GM12878 (cell line): ENCODE measurements around the gene ADGRL3. TPM values are rescaled to one million over a fixed set of nuclear protein-coding genes. Genes with fewer than 3 reads are reported as not detected.

Experiments used
- ATAC-seq: fragments of 200-7000 bp; cut with Tn5 transposase; 3 replicates; pipeline ENCODE4 v1.9.1; 2020; ENCODE audit warnings: mild to moderate bottlenecking, moderate library complexity
- BruUV-seq: library from RNA; stranded (reverse); fragments of 400-500 nt; replicated peaks from 2 replicates; lab custom pipeline; 2021; lab: Mats Ljungman, UMichigan
- CTCF ChIA-PET: fragments of 300-600 bp; sonication (Branson Sonifier 250); formaldehyde crosslinking; extraction: SDS; loops from one replicate; lab custom pipeline; 2021; ENCODE audit warnings: inconsistent platforms; lab: Yijun Ruan, JAX
- POLR2A ChIA-PET: fragments of 350-600 bp; formaldehyde crosslinking; extraction: SDS; loops from one replicate; lab custom pipeline; 2021; ENCODE audit warnings: inconsistent platforms; lab: Charles Lee
- RAD21 ChIA-PET: fragments of 300-600 bp; sonication (Branson Sonifier 250); formaldehyde crosslinking; loops from one replicate; lab custom pipeline; 2023; ENCODE audit warnings: antibody characterized with exemption; ENCODE audit not compliant: unreplicated experiment; lab: Charles Lee
- SMC1A ChIA-PET: fragments of 300-600 bp; sonication (Branson Sonifier 250); formaldehyde crosslinking; loops from one replicate; lab custom pipeline; 2023; ENCODE audit not compliant: unreplicated experiment, uncharacterized antibody; lab: Charles Lee
- DNase-seq: peaks from one replicate; pipeline ENCODE4 v3.0.0-alpha.2; 2011; ENCODE audit warnings: low read depth, low spot score
- FAIRE-seq: peaks from 3 replicates; lab custom pipeline; 2011; peaks lifted over from hg19 to GRCh38; lab: Jason Lieb, UNC
- H2AFZ ChIP-seq: 2 replicates; pipeline ENCODE4 v1.6.0; 2011; ENCODE audit warnings: low read depth, low read length, control low read depth; ENCODE audit not compliant: control insufficient read depth
- H3K27ac ChIP-seq: 2 replicates; pipeline ENCODE4 v1.5.1; 2011; ENCODE audit warnings: control low read depth; ENCODE audit not compliant: control insufficient read depth, insufficient read depth
- H3K27me3 ChIP-seq, 2 experiments: replicated peaks in 1 of 2; 2 replicates each; pipeline versions ENCODE4 v1.6.0 to v1.6.1; 2011; ENCODE audit warnings: low read length in 1 of 2; ENCODE audit not compliant: control insufficient read depth in 2 of 2, insufficient read depth in 2 of 2
- H3K36me3 ChIP-seq, 2 experiments: 2 replicates each; pipeline ENCODE4 v1.5.1; 2011; ENCODE audit warnings: low read length in 1 of 2; ENCODE audit not compliant: control insufficient read depth in 2 of 2, insufficient read depth in 2 of 2
- H3K4me1 ChIP-seq: 2 replicates; pipeline ENCODE4 v1.6.1; 2011; ENCODE audit warnings: mild to moderate bottlenecking, low read length, moderate library complexity, mixed read lengths; ENCODE audit not compliant: control insufficient read depth, insufficient read depth
- H3K4me2 ChIP-seq: 2 replicates; pipeline ENCODE4 v1.6.0; 2011; ENCODE audit warnings: control low read depth; ENCODE audit not compliant: control insufficient read depth, insufficient read depth
- H3K4me3 ChIP-seq: fragments of 200-600 bp; sonication (generic); 2 replicates; pipeline ENCODE4 v1.5.1; 2016
- H3K79me2 ChIP-seq: 2 replicates; pipeline ENCODE4 v1.6.0; 2011; ENCODE audit warnings: low read length; ENCODE audit not compliant: control insufficient read depth, insufficient read depth
- H3K9ac ChIP-seq: 2 replicates; pipeline ENCODE4 v1.8.0; 2011; ENCODE audit warnings: low read length, control low read depth, mixed read lengths; ENCODE audit not compliant: control insufficient read depth, insufficient read depth
- H3K9me3 ChIP-seq: replicated peaks from 3 replicates; pipeline ENCODE4 v1.5.1; 2011; ENCODE audit warnings: mild to moderate bottlenecking, low read length; ENCODE audit not compliant: control insufficient read depth, insufficient read depth
- H4K20me1 ChIP-seq: 2 replicates; pipeline ENCODE4 v1.6.0; 2011; ENCODE audit not compliant: control insufficient read depth, insufficient read depth
- BCL3 ChIP-seq: IDR thresholded peaks from 2 replicates; pipeline ENCODE4 v1.6.1; 2011; ENCODE audit warnings: borderline replicate concordance, low read depth, mild to moderate bottlenecking, moderate library complexity, low read length; ENCODE audit not compliant: insufficient read depth, poor library complexity, severe bottlenecking
- BRCA1 ChIP-seq: IDR thresholded peaks from 2 replicates; pipeline ENCODE4 v1.6.1; 2011; ENCODE audit warnings: low read depth, low read length, improper control_type of control experiment
- EGR1 ChIP-seq, 2 experiments: IDR thresholded peaks; 1 replicate in 1 of 2; 2 replicates in 1 of 2; pipeline ENCODE4 v1.6.1; 2011 to 2012; ENCODE audit warnings: low read depth in 2 of 2, low read length in 2 of 2, borderline replicate concordance in 1 of 2, mild to moderate bottlenecking in 1 of 2, moderate library complexity in 1 of 2
- ETV6 ChIP-seq, 2 experiments: fragments of 450-650 bp in 1 of 2; IDR thresholded peaks in 1 of 2; conservative IDR thresholded peaks in 1 of 2; 2 replicates each; pipeline ENCODE4 v1.6.1; 2014; ENCODE audit warnings: antibody characterized with exemption in 1 of 2, borderline replicate concordance in 1 of 2, low read depth in 1 of 2, mild to moderate bottlenecking in 1 of 2, moderate library complexity in 1 of 2
- EZH2 ChIP-seq: IDR thresholded peaks from 2 replicates; pipeline ENCODE4 v1.6.1; 2012; ENCODE audit warnings: low read depth, mild to moderate bottlenecking, control low read depth, inconsistent platforms, low read length, borderline replicate concordance; ENCODE audit not compliant: control insufficient read depth
- GATAD2B ChIP-seq: fragments of 450-650 bp; conservative IDR thresholded peaks from 2 replicates; pipeline ENCODE4 v1.6.1; 2017; ENCODE audit warnings: low read depth, mild to moderate bottlenecking, moderate library complexity
- LARP7 ChIP-seq: fragments of 450-650 bp; IDR thresholded peaks from 2 replicates; pipeline ENCODE4 v1.6.1; 2017; ENCODE audit warnings: mild to moderate bottlenecking
- NFXL1 ChIP-seq: fragments of 450-650 bp; IDR thresholded peaks from 2 replicates; pipeline ENCODE4 v1.6.1; 2017; ENCODE audit warnings: antibody characterized with exemption, mild to moderate bottlenecking, borderline replicate concordance
- RCOR1 ChIP-seq: conservative IDR thresholded peaks from 2 replicates; pipeline ENCODE4 v1.6.1; 2012; ENCODE audit warnings: low read depth, low read length, improper control_type of control experiment
- ZNF384 ChIP-seq: IDR thresholded peaks from 2 replicates; pipeline ENCODE4 v1.6.1; 2012; ENCODE audit warnings: low read depth, mild to moderate bottlenecking, low read length, improper control_type of control experiment, borderline replicate concordance
- WGBS: methylation state at CpG from one replicate; pipeline ENCODE4 v1.1.6; 2016; ENCODE audit warnings: low lambda C conversion rate; ENCODE audit not compliant: insufficient replicate concordance, insufficient coverage; ENCODE audit errors: missing lambda C conversion rate; 5-methylcytosine and 5-hydroxymethylcytosine counted together
- in situ Hi-C: fragments of 300-500 bp; cut with MboI; formaldehyde crosslinking; loops from 9 replicates; pipeline ENCODE4 v1.14.3; 2018; ENCODE audit warnings: mixed read lengths
- intact Hi-C: fragments of 100-400 bp; cut with micrococcal nuclease; formaldehyde crosslinking; loops from one replicate; pipeline ENCODE4 v1.14.2; 2022; ENCODE audit not compliant: unreplicated experiment
- polyA plus RNA-seq, 11 experiments: library from polyadenylated mRNA; depleted of rRNA in 4 of 11; unstranded in 6 of 11; stranded (reverse) in 5 of 11; fragments of >200 nt; fragmentation: Nextera tagmentation in 4 of 11; fragmentation: Illumina TruSeq in 1 of 11; extraction: Ambion mirVana in 4 of 11; extraction: Trizol in 1 of 11; gene quantifications; 1 replicate in 1 of 11; 2 replicates in 10 of 11; pipeline versions ENCODE4 v1.2.1 to v1.2.3, GENCODE V29; 2011 to 2016; ENCODE audit warnings: inconsistent platforms in 2 of 11, missing spikeins in 2 of 11, low read depth in 1 of 11
- total RNA-seq, 4 experiments: library from RNA; depleted of rRNA in 3 of 4; stranded (reverse); fragments of >200 nt in 3 of 4; fragmentation: Illumina TruSeq in 1 of 4; extraction: Trizol in 1 of 4; gene quantifications; 2 replicates each; pipeline versions ENCODE4 v1.2.1 to v1.2.3, GENCODE V29; 2013 to 2021
- TF ChIP-seq, protein P1 (sequence below): IDR thresholded peaks from 2 replicates; pipeline ENCODE4 v1.6.1; 2011; ENCODE audit warnings: mild to moderate bottlenecking, low read depth, low read length, moderate library complexity; ENCODE audit not compliant: insufficient replicate concordance
- TF ChIP-seq, protein P2 (sequence below): fragments of 450-650 bp; formaldehyde crosslinking; IDR thresholded peaks from 2 replicates; pipeline ENCODE4 v1.5.0; 2022; ENCODE audit warnings: mild to moderate bottlenecking, missing genetic modification characterization

The ADGRL3 gene
- total and polyA plus RNA-seq, 10 of the 15 experiments (the other 5 are each of a cell fraction or from before 2014, with no cell fraction given), result 1.1 TPM; not detected in 9

- ChIA-PET SMC1A (no interaction called here), CTCF (no interaction called here), POLR2A (no interaction called here), RAD21 (no interaction called here)
- Histone ChIP-seq H3K36me3 (no peaks in the 10 kb centered on the region), H3K79me2 (no peaks in the 10 kb centered on the region), H3K9me3 (no peaks in the 10 kb centered on the region), H2AFZ (no peak overlapping the region), H3K4me2 (no peak overlapping the region), H3K4me3 (no peak overlapping the region), H3K4me1 (no peaks in the 10 kb centered on the region), H3K9ac (no peak overlapping the region), H3K27me3 (no peaks in the 10 kb centered on the region), H4K20me1 (no peaks in the 10 kb centered on the region), H3K27ac (no peak overlapping the region)
- FAIRE-seq (no peak), ATAC-seq (no peak), DNase-seq (no peak)
- in situ Hi-C loops (no loop called here), intact Hi-C loops (no loop called here)
- BruUV-seq, result no TSS peak
- TF ChIP-seq ETV6 (conservative IDR thresholded peaks at IDR 0.05 in 1 of 2, IDR thresholded peaks at IDR 0.05 in 1 of 2; ENCODE audit: borderline replicate concordance in 1 of 2, low read depth in 1 of 2), result no peak
- TF ChIP-seq, protein P1, sequence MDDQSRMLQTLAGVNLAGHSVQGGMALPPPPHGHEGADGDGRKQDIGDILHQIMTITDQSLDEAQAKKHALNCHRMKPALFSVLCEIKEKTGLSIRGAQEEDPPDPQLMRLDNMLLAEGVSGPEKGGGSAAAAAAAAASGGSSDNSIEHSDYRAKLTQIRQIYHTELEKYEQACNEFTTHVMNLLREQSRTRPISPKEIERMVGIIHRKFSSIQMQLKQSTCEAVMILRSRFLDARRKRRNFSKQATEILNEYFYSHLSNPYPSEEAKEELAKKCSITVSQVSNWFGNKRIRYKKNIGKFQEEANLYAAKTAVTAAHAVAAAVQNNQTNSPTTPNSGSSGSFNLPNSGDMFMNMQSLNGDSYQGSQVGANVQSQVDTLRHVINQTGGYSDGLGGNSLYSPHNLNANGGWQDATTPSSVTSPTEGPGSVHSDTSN, result no peak
- no peak for TF ChIP-seq RCOR1
- TF ChIP-seq EGR1 (IDR thresholded peaks at IDR 0.05; ENCODE audit: borderline replicate concordance in 1 of 2, low read depth in 2 of 2, low read length in 2 of 2), result no peak
- TF ChIP-seq BCL3, result no peak
- no peak for TF ChIP-seq ZNF384
- TF ChIP-seq GATAD2B, result no peak
- TF ChIP-seq EZH2, result no peak
- no peak for TF ChIP-seq NFXL1
- TF ChIP-seq LARP7, result no peak
- no peak for TF ChIP-seq BRCA1
- TF ChIP-seq, protein P2, sequence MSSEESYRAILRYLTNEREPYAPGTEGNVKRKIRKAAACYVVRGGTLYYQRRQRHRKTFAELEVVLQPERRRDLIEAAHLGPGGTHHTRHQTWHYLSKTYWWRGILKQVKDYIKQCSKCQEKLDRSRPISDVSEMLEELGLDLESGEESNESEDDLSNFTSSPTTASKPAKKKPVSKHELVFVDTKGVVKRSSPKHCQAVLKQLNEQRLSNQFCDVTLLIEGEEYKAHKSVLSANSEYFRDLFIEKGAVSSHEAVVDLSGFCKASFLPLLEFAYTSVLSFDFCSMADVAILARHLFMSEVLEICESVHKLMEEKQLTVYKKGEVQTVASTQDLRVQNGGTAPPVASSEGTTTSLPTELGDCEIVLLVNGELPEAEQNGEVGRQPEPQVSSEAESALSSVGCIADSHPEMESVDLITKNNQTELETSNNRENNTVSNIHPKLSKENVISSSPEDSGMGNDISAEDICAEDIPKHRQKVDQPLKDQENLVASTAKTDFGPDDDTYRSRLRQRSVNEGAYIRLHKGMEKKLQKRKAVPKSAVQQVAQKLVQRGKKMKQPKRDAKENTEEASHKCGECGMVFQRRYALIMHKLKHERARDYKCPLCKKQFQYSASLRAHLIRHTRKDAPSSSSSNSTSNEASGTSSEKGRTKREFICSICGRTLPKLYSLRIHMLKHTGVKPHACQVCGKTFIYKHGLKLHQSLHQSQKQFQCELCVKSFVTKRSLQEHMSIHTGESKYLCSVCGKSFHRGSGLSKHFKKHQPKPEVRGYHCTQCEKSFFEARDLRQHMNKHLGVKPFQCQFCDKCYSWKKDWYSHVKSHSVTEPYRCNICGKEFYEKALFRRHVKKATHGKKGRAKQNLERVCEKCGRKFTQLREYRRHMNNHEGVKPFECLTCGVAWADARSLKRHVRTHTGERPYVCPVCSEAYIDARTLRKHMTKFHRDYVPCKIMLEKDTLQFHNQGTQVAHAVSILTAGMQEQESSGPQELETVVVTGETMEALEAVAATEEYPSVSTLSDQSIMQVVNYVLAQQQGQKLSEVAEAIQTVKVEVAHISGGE, result no peak
- WGBS, result 73% methylated on average over 1 of the region's 1 CpG
These were observed 796.8 kb downstream of the ADGRL3 start for GRCh38 chr4:61996943-61997342.
